K562 (cell line): ENCODE results near the gene FJX1. TPM values are rescaled to one million over a fixed set of nuclear protein-coding genes. Genes with fewer than 3 reads are reported as not detected.

Source experiments
- ARHGAP35 ChIP-seq: fragments of 450-650 bp; IDR thresholded peaks from 2 replicates; pipeline ENCODE4 v1.6.1; 2018; ENCODE audit not compliant: partially characterized antibody
- ETS2 ChIP-seq: IDR thresholded peaks from 2 replicates; pipeline ENCODE4 v1.6.1; 2016; ENCODE audit warnings: borderline replicate concordance, missing genetic modification characterization, mild to moderate bottlenecking, moderate library complexity, missing compliant biosample characterization; ENCODE audit not compliant: poor library complexity, severe bottlenecking
- FOXA1 ChIP-seq: fragments of 450-650 bp; IDR thresholded peaks from 2 replicates; pipeline ENCODE4 v1.6.1; 2016; ENCODE audit warnings: mild to moderate bottlenecking, borderline replicate concordance
- FOXA3 ChIP-seq, 2 experiments: fragments of 450-650 bp in 1 of 2; sonication (generic) in 1 of 2; formaldehyde crosslinking; IDR thresholded peaks in 1 of 2; conservative IDR thresholded peaks in 1 of 2; 2 replicates each; pipeline versions ENCODE4 v1.4.0 to v1.8.0; 2020 to 2022; ENCODE audit warnings: mild to moderate bottlenecking in 2 of 2, missing genetic modification reagents in 1 of 2
- FUS ChIP-seq: fragments of 200-400 bp; formaldehyde crosslinking; optimal IDR thresholded peaks from 2 replicates; pipeline ENCODE3; 2017; ENCODE audit warnings: low read depth, low read length
- HNRNPH1 ChIP-seq: fragments of 200-400 bp; formaldehyde crosslinking; optimal IDR thresholded peaks from 2 replicates; pipeline ENCODE3; 2017; ENCODE audit warnings: low read depth, mild to moderate bottlenecking, low read length, moderate library complexity
- HSF4 ChIP-seq: fragments of 250-450 bp; sonication (Bioruptor Pico); IDR thresholded peaks from 2 replicates; pipeline ENCODE4 v2.1.2; 2022; ENCODE audit warnings: mild to moderate bottlenecking, moderate library complexity, borderline replicate concordance
- ILF3 ChIP-seq: fragments of 450-650 bp; IDR thresholded peaks from 2 replicates; pipeline ENCODE4 v1.6.1; 2018; ENCODE audit warnings: antibody characterized with exemption, mild to moderate bottlenecking, moderate library complexity, borderline replicate concordance
- MCM3 ChIP-seq: fragments of 450-650 bp; IDR thresholded peaks from 2 replicates; pipeline ENCODE4 v1.6.1; 2016
- NR4A1 ChIP-seq, 2 experiments: fragments of 250-450 bp in 1 of 2; fragments of 450-650 bp in 1 of 2; sonication (Bioruptor Pico) in 1 of 2; IDR thresholded peaks; 2 replicates each; pipeline versions ENCODE4 v1.4.0 to v1.6.1; 2016 to 2020; ENCODE audit warnings: mild to moderate bottlenecking in 2 of 2, missing compliant biosample characterization in 1 of 2, missing genetic modification characterization in 1 of 2, moderate library complexity in 1 of 2
- PTTG1 ChIP-seq: fragments of 450-650 bp; IDR thresholded peaks from 2 replicates; pipeline ENCODE4 v1.6.1; 2016; ENCODE audit warnings: low read depth, mild to moderate bottlenecking, missing genetic modification characterization, missing compliant biosample characterization
- SIX5 ChIP-seq, 2 experiments: IDR thresholded peaks; 2 replicates each; pipeline ENCODE4 v1.6.1; 2011; ENCODE audit warnings: low read length in 2 of 2, borderline replicate concordance in 1 of 2, low read depth in 1 of 2, mild to moderate bottlenecking in 1 of 2, moderate library complexity in 1 of 2; ENCODE audit not compliant: insufficient read depth in 1 of 2
- ZNF740 ChIP-seq, 3 experiments: fragments of 200-800 bp in 1 of 3; sonication (Bioruptor generic) in 1 of 3; sonication (generic) in 1 of 3; formaldehyde crosslinking in 1 of 3; IDR thresholded peaks; 2 replicates each; pipeline versions ENCODE4 v1.6.1 to v1.8.0; 2016 to 2022; ENCODE audit warnings: mild to moderate bottlenecking in 2 of 3, missing compliant biosample characterization in 2 of 3, missing genetic modification characterization in 2 of 3, missing genetic modification reagents in 1 of 3
- ZNF766 ChIP-seq: fragments of 200-800 bp; sonication (Bioruptor generic); conservative IDR thresholded peaks from 2 replicates; pipeline ENCODE4 v1.6.1; 2016; ENCODE audit warnings: missing genetic modification characterization, missing compliant biosample characterization
- polyA plus RNA-seq, 8 experiments: library from polyadenylated mRNA; depleted of rRNA in 4 of 8; stranded (reverse) in 5 of 8; unstranded in 3 of 8; fragments of >200 nt; fragmentation: Nextera tagmentation in 2 of 8; fragmentation: Illumina TruSeq in 1 of 8; extraction: Ambion mirVana in 2 of 8; extraction: Trizol in 1 of 8; gene quantifications; 2 replicates each; pipeline versions ENCODE4 v1.2.1 to v1.2.3, GENCODE V29; 2011 to 2014; ENCODE audit warnings: inconsistent platforms in 1 of 8, missing spikeins in 1 of 8
- total RNA-seq, 7 experiments: library from RNA; depleted of rRNA in 6 of 7; stranded (reverse); fragments of >200 nt in 6 of 7; fragmentation: Illumina TruSeq in 2 of 7; extraction: Trizol in 2 of 7; gene quantifications; 2 replicates each; pipeline versions ENCODE4 v1.2.1 to v1.2.3, GENCODE V29; 2011 to 2021; ENCODE audit warnings: low replicate concordance in 1 of 7
- TF ChIP-seq, protein P1 (sequence below): sonication (generic); formaldehyde crosslinking; IDR thresholded peaks from 2 replicates; pipeline ENCODE4 v1.8.1; 2023; ENCODE audit warnings: mild to moderate bottlenecking, missing genetic modification reagents
- TF ChIP-seq, protein P2 (sequence below), 2 experiments: fragments of 450-650 bp; IDR thresholded peaks; 2 replicates each; pipeline ENCODE4 v1.6.1; 2018; ENCODE audit warnings: mild to moderate bottlenecking in 2 of 2, low read depth in 1 of 2; ENCODE audit not compliant: partially characterized antibody in 2 of 2

Gene FJX1
- total and polyA plus RNA-seq, 9 of the 15 experiments (the other 6 are each of a cell fraction or from before 2014, with no cell fraction given), result 0.10 to 2.7 (median 0.72) TPM

DNA sequence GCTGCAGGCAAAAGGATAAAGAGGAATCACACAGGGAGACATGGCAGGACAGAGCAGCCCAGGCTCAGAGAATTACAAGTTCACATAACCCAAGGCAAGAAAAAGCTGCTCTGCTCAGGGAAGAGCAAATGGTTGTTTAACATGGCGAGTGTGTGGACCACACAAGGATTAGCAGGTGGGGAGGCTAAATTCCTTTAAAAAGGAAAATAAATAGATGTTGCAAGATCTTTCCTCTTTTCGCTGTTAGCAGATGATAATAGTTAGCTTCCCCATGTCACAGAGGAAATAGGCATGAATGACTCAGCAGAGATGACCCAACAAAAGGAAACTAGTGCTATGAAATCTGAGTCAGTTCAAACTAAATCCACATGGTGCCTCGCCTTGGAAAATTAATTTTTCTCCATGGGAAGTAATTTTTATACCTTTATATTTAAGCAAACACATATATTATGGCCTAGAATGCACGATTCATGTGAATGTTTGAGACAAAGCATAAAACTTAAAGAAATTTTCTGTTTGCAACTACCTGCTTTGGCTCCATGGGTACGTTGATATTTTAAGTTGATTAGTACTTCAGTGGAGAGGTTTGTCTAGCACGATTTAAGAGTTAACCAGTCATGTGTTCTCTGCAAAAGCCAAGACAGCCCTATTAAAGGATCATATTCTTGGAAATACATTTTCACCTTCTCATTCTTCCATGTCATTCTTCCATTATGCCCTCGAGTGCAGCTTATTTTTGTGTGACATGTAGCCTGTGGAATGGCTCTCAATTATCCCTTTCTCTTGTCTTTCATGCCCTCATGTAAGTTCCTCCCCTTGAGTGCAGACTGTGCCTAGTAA is 38.5 kb upstream of the FJX1 start (continued):
- TF ChIP-seq, protein P1, sequence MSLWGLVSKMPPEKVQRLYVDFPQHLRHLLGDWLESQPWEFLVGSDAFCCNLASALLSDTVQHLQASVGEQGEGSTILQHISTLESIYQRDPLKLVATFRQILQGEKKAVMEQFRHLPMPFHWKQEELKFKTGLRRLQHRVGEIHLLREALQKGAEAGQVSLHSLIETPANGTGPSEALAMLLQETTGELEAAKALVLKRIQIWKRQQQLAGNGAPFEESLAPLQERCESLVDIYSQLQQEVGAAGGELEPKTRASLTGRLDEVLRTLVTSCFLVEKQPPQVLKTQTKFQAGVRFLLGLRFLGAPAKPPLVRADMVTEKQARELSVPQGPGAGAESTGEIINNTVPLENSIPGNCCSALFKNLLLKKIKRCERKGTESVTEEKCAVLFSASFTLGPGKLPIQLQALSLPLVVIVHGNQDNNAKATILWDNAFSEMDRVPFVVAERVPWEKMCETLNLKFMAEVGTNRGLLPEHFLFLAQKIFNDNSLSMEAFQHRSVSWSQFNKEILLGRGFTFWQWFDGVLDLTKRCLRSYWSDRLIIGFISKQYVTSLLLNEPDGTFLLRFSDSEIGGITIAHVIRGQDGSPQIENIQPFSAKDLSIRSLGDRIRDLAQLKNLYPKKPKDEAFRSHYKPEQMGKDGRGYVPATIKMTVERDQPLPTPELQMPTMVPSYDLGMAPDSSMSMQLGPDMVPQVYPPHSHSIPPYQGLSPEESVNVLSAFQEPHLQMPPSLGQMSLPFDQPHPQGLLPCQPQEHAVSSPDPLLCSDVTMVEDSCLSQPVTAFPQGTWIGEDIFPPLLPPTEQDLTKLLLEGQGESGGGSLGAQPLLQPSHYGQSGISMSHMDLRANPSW (CRISPR knock-in tag), result no peak
- TF ChIP-seq FUS (no peak), NR4A1 (CRISPR knock-in tag; IDR thresholded peaks at IDR 0.05) (no peak), NR4A1 (tag; IDR thresholded peaks at IDR 0.05) (no peak), FOXA3 (CRISPR knock-in tag; conservative IDR thresholded peaks at IDR 0.05 in 1 of 2, IDR thresholded peaks at IDR 0.05 in 1 of 2) (no peak), FOXA1 (no peak), HNRNPH1 (no peak), HSF4 (CRISPR knock-in tag) (no peak), MCM3 (no peak), ZNF740 (CRISPR knock-in tag; IDR thresholded peaks at IDR 0.05) (no peak), ZNF740 (tag; IDR thresholded peaks at IDR 0.05) (no peak), SIX5 (IDR thresholded peaks at IDR 0.05; ENCODE audit: borderline replicate concordance in 1 of 2, insufficient read depth in 1 of 2, low read depth in 1 of 2, low read length in 2 of 2) (no peak), ETS2 (tag) (no peak), ARHGAP35 (no peak), ZNF766 (peak; percentile 85; the same call in 1 of the 2 replicates), PTTG1 (tag) (no peak), ILF3 (no peak)
- TF ChIP-seq, protein P2, sequence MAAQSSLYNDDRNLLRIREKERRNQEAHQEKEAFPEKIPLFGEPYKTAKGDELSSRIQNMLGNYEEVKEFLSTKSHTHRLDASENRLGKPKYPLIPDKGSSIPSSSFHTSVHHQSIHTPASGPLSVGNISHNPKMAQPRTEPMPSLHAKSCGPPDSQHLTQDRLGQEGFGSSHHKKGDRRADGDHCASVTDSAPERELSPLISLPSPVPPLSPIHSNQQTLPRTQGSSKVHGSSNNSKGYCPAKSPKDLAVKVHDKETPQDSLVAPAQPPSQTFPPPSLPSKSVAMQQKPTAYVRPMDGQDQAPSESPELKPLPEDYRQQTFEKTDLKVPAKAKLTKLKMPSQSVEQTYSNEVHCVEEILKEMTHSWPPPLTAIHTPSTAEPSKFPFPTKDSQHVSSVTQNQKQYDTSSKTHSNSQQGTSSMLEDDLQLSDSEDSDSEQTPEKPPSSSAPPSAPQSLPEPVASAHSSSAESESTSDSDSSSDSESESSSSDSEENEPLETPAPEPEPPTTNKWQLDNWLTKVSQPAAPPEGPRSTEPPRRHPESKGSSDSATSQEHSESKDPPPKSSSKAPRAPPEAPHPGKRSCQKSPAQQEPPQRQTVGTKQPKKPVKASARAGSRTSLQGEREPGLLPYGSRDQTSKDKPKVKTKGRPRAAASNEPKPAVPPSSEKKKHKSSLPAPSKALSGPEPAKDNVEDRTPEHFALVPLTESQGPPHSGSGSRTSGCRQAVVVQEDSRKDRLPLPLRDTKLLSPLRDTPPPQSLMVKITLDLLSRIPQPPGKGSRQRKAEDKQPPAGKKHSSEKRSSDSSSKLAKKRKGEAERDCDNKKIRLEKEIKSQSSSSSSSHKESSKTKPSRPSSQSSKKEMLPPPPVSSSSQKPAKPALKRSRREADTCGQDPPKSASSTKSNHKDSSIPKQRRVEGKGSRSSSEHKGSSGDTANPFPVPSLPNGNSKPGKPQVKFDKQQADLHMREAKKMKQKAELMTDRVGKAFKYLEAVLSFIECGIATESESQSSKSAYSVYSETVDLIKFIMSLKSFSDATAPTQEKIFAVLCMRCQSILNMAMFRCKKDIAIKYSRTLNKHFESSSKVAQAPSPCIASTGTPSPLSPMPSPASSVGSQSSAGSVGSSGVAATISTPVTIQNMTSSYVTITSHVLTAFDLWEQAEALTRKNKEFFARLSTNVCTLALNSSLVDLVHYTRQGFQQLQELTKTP (IDR thresholded peaks at IDR 0.05; ENCODE audit: low read depth in 1 of 2, partially characterized antibody in 2 of 2), result peak; percentile 20 to 22
